Measurements from ENCODE around the gene TTC9B.

DNA sequence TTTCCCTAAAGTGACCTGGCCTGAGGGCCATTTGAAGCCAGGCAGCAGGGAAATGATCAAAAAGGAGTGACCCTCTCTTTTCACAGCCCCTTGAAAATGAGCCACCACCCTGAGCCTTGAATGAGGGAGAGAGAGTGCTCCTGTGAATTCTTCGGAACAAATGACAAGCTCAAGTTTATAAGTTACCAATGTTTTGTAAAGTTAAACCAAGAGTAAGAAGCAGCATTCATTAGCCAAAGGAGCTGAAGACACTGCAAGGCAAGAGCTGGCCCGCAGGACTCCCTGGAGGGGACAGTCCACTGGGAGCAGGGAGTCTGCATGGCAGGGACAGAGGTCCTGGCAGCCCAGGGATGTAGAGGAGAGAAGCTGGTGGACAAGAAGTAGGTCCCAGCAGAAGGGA, 25.0 kb upstream of the TTC9B start:
- TF ChIP-seq EZH2 (IDR thresholded peaks at IDR 0.05; ENCODE audit: insufficient read depth, poor library complexity, severe bottlenecking) (no peak), EZH2phosphoT487 (IDR thresholded peaks at IDR 0.05; ENCODE audit: insufficient read depth, low read depth) (no peak)
